Colonic mucosa (tissue), 4 donors: ENCODE results near the gene TACC2. TPM values are rescaled to one million over a fixed set of nuclear protein-coding genes. Genes with fewer than 3 reads are reported as not detected.

Experiments used
- DNase-seq: peaks from one replicate; pipeline ENCODE4 v3.0.0-alpha.2; 2020
- H3K27ac ChIP-seq: fragments of 200-600 bp; one replicate; pipeline ENCODE4 v1.8.0; 2021
- H3K27me3 ChIP-seq: fragments of 200-600 bp; one replicate; pipeline ENCODE4 v1.8.0; 2021
- H3K36me3 ChIP-seq: fragments of 200-600 bp; one replicate; pipeline ENCODE4 v1.8.0; 2021
- H3K4me1 ChIP-seq: fragments of 200-600 bp; one replicate; pipeline ENCODE4 v1.8.0; 2021; ENCODE audit warnings: mild to moderate bottlenecking
- H3K4me3 ChIP-seq: fragments of 200-600 bp; one replicate; pipeline ENCODE4 v1.8.0; 2021
- H3K9ac ChIP-seq, 2 donors: one replicate each; pipeline ENCODE4 v1.7.0; 2013; ENCODE audit warnings: control low read depth in 2 of 2, low read depth in 2 of 2, low read length in 2 of 2
- H3K9me3 ChIP-seq: fragments of 200-600 bp; one replicate; pipeline ENCODE4 v1.8.0; 2021
- intact Hi-C: fragments of 100-400 bp; cut with DNase I; formaldehyde crosslinking; loops from one replicate; pipeline ENCODE4 v1.14.1; 2022
- total RNA-seq, 2 donors: library from RNA; stranded (reverse); fragmentation: NEBNext Ultra II Directional in 1 of 2; extraction: Animal tissue kit (Norgen Biotek cat#: 25700) in 1 of 2; gene quantifications; one replicate each; pipeline ENCODE4 v1.2.1, GENCODE V29; 2021
- TF ChIP-seq, protein P1 (sequence below): fragments of 200-600 bp; IDR thresholded peaks from one replicate; pipeline ENCODE4 v1.8.0; 2022; ENCODE audit warnings: antibody characterized with exemption, mild to moderate bottlenecking
- donor health status: healthy.
- donor health status: DM: no; HTN: no; CAD: no.
- donor health status: DM: no; HTN: no; CAD: no.

Gene TACC2
- total RNA-seq, 2 donors from 2014 or later: 90.0 to 93.2 TPM

DNA sequence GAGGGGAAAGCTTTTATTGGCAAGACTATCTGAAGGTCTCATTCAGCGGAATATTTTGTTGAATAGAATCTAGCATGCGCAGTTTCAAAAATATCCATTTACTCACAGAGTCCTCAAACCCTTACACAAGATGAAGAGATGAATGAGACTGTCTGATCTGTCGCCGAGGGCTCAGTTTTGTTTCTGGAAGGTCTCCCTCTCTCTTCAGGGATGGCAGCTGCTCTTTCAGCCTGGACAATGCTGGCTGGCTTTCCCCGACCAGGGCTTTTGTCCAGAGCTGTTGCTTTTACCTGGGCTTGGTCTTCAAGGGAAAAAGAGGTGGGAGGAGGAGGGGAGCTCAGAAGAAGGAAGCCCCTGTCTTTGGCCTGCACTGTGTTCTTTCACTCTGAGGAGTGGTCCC is 200.2 kb downstream of the TACC2 start:
- TF ChIP-seq, protein P1, sequence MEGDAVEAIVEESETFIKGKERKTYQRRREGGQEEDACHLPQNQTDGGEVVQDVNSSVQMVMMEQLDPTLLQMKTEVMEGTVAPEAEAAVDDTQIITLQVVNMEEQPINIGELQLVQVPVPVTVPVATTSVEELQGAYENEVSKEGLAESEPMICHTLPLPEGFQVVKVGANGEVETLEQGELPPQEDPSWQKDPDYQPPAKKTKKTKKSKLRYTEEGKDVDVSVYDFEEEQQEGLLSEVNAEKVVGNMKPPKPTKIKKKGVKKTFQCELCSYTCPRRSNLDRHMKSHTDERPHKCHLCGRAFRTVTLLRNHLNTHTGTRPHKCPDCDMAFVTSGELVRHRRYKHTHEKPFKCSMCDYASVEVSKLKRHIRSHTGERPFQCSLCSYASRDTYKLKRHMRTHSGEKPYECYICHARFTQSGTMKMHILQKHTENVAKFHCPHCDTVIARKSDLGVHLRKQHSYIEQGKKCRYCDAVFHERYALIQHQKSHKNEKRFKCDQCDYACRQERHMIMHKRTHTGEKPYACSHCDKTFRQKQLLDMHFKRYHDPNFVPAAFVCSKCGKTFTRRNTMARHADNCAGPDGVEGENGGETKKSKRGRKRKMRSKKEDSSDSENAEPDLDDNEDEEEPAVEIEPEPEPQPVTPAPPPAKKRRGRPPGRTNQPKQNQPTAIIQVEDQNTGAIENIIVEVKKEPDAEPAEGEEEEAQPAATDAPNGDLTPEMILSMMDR: no peak
- Histone ChIP-seq H3K4me3 (no peak overlapping the region), H3K9ac (no peak overlapping the region), H3K27me3 (no peaks in the 10 kb centered on the region), H3K36me3 (no peaks in the 10 kb centered on the region), H3K4me1 (no peaks in the 10 kb centered on the region), H3K9me3 (no peaks in the 10 kb centered on the region), H3K27ac (no peak overlapping the region)
- DNase-seq: no peak
- intact Hi-C loops: no loop called here

DNA sequence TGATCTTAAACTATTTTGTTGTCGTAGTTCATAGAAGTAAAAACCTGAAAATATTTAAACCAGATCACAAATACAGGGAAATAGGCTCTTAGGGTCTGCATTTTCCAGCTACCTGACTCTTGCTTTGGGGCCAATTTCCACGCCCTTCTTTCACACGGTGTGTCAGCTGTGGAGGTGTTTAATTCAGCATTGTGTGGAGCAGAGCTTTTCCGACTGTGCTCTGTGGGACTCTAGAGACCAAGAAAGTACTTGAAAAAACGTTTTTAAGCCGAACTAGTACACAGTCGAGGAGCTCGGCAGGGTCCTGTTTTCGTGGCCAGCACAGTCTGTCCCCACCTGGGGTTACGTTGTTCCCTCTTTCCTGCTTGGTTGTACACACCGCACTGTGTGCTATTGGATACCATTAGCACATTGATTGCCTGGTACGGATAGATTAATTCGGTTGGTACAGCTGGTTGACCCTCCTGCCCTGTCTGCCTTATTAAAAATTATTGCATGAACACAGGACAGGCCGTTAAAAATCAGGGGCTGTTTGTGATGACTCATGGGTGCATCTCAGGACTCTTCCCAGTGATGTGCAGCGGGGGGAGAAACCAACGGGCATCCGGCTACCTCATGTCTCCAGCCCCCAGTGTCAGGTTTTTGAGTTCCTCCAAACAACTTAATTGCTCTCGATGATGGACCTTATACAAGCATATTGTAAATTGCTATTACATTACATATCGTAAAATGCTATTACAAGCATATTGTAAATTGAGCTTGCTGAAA is 201.4 kb downstream of the TACC2 start:
- TF ChIP-seq, protein P1: no peak
- Histone ChIP-seq H3K27ac (no peak overlapping the region), H3K4me1 (no peaks in the 10 kb centered on the region), H3K4me3 (no peak overlapping the region), H3K27me3 (no peaks in the 10 kb centered on the region), H3K36me3 (no peaks in the 10 kb centered on the region), H3K9me3 (no peaks in the 10 kb centered on the region), H3K9ac (no peak overlapping the region)
- intact Hi-C loops: no loop called here
- DNase-seq: no peak

DNA sequence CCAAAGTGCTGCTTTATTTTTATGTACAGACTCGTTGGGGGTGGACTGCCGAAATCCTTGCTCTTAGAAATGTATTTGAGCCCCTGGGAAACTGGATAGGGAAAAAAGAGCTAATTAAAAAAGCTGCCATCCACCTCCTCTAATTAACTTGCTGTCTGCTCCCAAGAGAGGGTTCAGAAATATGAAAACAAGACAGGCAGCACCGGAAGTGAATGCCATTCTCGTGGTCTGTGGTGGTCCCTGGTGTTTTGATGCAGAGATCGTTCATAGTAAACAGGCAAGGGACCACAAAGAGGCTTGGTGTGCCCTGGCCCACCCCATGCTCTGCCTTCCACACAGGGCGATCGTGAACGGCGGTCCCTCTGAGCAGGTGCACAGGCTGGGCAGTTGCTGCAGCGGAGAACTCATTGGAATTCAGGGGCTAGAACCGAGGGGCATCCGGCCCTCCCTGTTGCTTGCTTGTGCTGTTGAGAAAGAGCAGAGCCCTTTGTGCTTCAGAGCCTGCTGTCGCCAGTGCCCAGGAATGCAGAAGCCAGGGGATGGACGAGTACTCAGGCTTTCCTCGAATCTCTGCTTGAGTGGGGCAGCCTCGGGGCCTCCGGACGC is 203.1 kb downstream of the TACC2 start:
- Histone ChIP-seq H3K27ac (no peak overlapping the region), H3K27me3 (no peaks in the 10 kb centered on the region), H3K9me3 (no peaks in the 10 kb centered on the region), H3K4me3 (no peak overlapping the region), H3K36me3 (no peaks in the 10 kb centered on the region), H3K9ac (no peak overlapping the region), H3K4me1 (no peaks in the 10 kb centered on the region)
- intact Hi-C loops: no loop called here
- TF ChIP-seq, protein P1: no peak
- DNase-seq: no peak

DNA sequence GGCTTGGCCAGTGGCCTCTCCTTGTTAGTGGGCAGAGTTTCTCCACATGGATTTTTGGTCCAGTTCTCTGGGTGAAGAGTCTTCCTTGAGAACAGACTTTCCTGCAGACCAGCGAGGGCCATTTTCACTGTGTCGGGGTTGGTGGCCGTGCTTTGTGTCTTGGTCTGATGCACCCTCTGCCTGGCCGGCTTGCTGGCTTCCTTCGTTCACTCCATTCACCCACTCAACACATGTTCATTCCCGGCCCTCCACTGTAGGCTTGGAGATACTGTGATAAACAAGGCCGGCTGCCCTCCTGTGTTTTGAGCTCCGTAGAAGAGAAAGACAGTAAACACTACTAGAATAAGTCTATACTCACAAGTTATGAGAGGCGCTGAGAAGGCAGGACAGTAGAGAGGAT is 205.3 kb downstream of the TACC2 start:
- TF ChIP-seq, protein P1: no peak
- no peak for DNase-seq
- H3K4me1 ChIP-seq: no peaks in the 10 kb centered on the region
- H3K9ac ChIP-seq: no peak overlapping the region
- no peak overlapping the region for H3K4me3 ChIP-seq
- H3K36me3 ChIP-seq: no peaks in the 10 kb centered on the region
- H3K9me3 ChIP-seq: no peaks in the 10 kb centered on the region
- H3K27ac ChIP-seq: no peak overlapping the region
- no peaks in the 10 kb centered on the region for H3K27me3 ChIP-seq
- intact Hi-C loops: no loop called here

DNA sequence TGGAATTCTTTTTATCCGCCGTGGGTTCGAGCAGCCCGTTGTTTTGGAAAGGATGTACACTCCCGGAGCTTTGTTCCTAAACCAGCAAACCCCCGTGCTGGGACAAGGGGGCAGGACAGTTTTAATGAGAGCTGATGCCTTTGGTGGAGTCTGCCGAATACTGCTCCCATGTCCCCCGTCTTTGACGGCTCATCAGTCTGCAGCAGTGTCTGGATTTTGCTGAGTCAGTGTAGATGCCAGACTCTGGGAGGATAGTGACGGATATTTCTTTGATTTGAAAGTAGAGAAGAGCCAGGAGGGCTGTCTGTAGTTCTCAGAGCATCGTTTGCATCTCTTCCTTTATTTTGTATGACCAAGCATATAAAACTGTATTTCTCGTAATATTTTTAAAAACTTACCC is 207.3 kb downstream of the TACC2 start:
- Histone ChIP-seq H3K9ac (no peak overlapping the region), H3K9me3 (no peaks in the 10 kb centered on the region), H3K36me3 (no peaks in the 10 kb centered on the region), H3K27me3 (no peaks in the 10 kb centered on the region), H3K27ac (no peak overlapping the region), H3K4me1 (no peaks in the 10 kb centered on the region), H3K4me3 (no peak overlapping the region)
- TF ChIP-seq, protein P1: no peak
- DNase-seq: no peak
- intact Hi-C loops: no loop called here
